GM19438 (cell line): ENCODE measurements around the gene INHBB.
"Not testable (repeated sequence)": the region's sequence is repeated elsewhere in the genome, so short reads cannot be mapped to it uniquely, and the experiment has no call there.

Experiments used
- ATAC-seq: cut with Tn5 transposase; IDR thresholded peaks from one replicate; pipeline ENCODE4 v1.9.1; 2021; ENCODE audit warnings: low read depth; ENCODE audit not compliant: unreplicated experiment

Gene INHBB

DNA sequence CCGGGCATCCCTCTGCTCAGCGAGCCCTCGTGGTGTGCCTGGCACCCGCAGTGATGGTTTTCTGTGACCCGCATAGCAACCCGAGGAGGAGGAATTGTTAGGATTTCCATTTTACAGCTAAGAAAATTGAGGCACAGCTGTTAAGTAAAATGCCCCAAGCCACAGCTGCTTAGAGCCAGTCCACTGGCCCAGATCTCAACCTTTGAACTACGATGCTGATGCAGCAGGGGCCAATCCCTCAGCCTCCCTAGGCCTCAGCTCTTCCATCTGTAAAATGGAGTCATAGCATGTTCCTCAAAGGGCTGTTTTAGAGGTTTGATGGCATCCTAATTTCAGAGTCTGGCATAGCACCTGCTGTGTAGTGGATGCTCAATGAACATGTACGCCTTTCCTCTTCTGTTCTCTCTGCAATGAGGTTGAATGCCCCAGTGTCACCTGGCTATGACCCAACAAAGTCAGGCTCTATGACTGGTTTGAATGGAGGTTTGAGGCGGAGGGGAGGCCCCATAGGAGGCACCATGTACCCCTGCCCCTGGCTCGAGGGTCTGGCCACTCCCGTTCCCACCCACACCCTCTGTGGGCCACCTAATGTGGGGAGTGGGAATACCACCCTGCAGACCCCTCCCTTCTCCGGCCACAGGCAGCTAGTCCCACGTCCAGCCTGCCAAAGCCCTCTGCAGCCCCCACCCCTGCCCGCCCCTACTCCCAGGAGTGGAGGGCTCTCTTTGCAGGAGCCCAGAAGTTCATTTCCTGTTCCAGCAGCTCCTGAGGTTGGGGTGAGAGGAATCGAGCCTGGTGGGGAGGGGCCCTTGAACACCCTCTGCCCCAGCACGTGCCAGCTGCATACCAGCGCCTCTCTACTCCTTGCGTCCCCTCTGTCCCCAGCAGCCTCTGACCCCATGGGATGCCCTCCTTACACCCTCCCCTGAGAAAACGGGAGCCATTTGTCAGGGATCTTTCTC, 31.0 kb downstream of the INHBB start:
- no peak for ATAC-seq

GRCh38 chr2:120378605-120379004, 32.7 kb downstream of the INHBB start:
- ATAC-seq, result no peak

DNA sequence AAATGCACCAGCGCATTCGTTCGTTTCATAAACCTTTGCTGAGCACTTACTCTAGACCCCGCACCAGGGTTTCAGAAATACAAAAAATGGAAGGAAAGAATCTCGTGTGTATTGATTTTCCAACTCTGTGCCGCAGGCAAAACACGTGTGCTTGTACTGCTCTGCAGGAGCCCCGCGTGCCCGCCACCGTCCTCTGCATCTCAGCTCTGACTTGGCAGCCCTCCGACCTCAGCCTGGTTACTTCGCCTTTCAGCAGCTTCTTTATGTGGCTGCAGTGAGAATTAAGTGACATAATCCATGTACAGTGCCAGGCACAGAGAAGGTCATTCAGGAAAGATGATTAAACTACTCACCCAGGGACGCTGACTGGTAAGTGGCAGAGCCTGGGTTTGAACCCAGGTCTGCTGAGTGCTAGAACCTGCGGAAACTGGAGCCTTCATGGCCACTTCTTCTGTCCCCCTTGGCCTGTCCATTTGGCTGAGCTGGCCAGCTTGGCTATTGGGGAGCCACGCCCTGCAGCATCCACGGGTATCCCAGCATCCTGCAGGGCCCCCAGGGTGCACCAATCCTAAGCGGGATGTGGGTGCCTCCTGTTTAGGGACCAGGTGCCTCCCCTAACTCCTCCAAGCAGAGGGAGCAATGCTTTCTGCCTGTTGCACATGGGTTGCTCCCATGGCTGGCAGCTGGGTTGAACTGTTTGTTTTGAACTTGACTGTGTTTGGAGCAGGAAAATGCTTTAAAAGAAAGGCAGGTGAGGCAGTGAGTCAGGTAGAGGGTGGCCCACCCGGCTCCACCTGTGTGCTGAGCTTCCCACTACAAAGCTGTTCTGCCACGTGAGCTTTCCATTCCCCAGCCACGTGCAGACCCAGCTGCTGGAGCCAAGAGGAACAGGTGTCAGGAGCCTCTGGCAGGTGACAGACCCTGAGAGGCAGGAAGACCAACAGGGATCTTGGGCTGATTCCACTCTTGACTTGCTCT, 34.3 kb downstream of the INHBB start:
- ATAC-seq, result no peak

- no peak for ATAC-seq
These were observed 35.3 kb downstream of the INHBB start for GRCh38 chr2:120381192-120381591.

GRCh38 chr2:120381661-120382060, 35.7 kb downstream of the INHBB start:
- ATAC-seq, result no peak

- no peak for ATAC-seq
These were observed 36.7 kb downstream of the INHBB start for GRCh38 chr2:120382541-120383144.

DNA sequence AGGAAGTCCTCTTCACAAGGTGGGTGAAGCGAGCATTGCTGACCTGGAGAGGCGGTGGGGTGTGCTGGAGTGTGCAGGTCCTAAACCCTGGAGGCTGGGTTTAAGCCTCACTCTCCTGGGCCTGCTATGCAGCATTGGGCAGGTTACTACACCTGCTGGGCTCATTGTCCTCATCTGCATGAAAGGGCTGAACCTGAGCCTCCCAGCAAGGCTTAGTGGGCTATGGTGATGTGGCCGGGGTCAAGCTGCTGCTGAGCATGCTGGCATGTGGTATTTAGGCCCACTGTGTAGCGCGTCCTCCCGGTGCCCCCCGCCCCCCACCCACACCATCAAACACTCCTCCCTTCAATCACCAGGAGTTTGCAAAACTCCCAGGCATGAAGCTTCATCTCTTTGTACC, 37.3 kb downstream of the INHBB start:
- no peak for ATAC-seq

- no peak for ATAC-seq
These were observed 37.9 kb downstream of the INHBB start for GRCh38 chr2:120383631-120384340.

GRCh38 chr2:120384486-120385354, 38.8 kb downstream of the INHBB start:
- ATAC-seq, result no peak

- ATAC-seq, result no peak
These were observed 39.6 kb downstream of the INHBB start for GRCh38 chr2:120385355-120386127.

- ATAC-seq, result no peak
These were observed 42.5 kb downstream of the INHBB start for GRCh38 chr2:120388222-120389035.

- ATAC-seq, result no peak
These were observed 43.1 kb downstream of the INHBB start for GRCh38 chr2:120389036-120389391.

GRCh38 chr2:120390381-120391055, 44.6 kb downstream of the INHBB start:
- no peak for ATAC-seq

DNA sequence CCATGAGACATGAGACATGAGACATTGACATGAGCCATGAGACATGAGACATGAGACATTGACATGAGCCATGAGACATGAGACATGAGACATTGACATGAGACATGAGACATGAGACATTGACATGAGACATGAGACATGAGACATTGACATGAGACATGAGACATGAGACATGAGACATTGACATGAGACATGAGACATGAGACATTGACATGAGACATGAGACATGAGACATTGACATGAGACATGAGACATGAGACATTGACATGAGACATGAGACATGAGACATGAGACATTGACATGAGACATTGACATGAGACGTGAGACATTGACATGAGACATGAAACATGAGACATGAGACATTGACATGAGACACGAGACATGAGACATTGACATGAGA, 45.4 kb downstream of the INHBB start:
- not testable (repeated sequence) for ATAC-seq

DNA sequence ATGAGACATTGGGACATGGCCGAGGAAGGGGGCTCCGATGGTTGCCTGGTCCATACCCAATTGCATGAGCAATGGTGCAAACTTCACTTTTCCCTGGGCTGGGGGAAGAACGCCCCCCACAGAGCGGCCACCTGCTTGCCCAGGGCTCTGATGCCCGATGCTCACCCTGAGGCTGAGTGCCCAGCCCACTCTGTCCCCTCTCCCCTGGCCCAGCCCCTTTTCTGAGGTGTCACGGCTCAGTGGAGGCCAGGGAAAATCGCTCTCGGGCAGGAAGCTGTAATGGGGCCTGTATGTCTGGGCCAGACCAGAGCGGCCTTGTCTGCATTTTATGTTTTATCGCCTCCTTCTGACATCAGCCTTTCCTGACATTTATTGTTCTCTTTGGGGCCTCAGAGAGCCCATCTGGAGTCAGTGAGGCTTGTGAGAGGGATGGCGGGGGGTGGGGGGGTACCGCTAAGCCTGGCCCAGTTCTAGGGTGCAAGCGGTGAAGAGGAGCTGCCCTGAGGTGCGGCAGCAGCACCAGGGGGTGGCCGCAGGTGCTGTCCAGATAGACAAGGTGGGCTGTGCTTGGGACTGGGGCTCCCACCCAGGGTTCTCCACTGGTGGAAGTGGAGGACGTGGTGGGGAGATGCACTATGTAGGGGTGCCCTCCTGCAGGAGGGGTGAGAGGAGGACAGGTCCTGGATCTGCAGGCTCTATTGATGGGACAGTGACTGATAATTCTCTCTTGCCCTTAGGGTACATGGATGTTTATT, 46.2 kb downstream of the INHBB start:
- no peak for ATAC-seq

DNA sequence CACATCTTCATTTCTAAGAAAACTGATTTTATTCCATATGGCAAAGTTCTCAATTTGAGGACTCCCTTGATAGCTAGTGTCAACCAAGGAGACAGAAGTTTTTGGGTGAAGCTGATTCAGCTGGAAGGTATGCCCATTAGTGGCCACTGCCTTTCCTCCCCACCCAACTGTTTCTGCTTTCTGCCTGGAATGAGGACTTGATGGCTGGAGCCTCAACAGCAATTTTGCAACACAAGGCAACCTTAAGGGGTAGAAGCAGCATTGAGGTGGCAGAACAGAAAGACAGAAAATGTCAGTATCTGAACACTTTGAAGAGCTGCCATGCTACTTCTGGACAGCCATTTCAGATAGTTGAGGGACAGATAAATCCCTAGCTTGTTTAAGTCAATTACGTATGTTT, 47.0 kb downstream of the INHBB start:
- ATAC-seq, result no peak
